Astrocyte (in vitro differentiated cells and primary cell): ENCODE results near the gene VENTX. TPM values are rescaled to one million over a fixed set of nuclear protein-coding genes. Genes with fewer than 3 reads are reported as not detected.

Experiments used
- DNase-seq: peaks from one replicate; pipeline ENCODE4 v3.0.0-alpha.2; 2010; ENCODE audit warnings: low read depth
- FAIRE-seq: peaks from 2 replicates; lab custom pipeline; 2011; peaks lifted over from hg19 to GRCh38; lab: Jason Lieb, UNC
- H2AFZ ChIP-seq: 2 replicates; pipeline ENCODE4 v1.6.0; 2012; ENCODE audit warnings: low read depth, low read length, inconsistent platforms
- H3K27ac ChIP-seq: 2 replicates; pipeline ENCODE4 v1.5.1; 2011; ENCODE audit warnings: low read depth, low read length, inconsistent platforms
- H3K27me3 ChIP-seq: 2 replicates; pipeline ENCODE4 v1.6.0; 2011; ENCODE audit warnings: low read length, inconsistent platforms; ENCODE audit not compliant: insufficient read depth
- H3K36me3 ChIP-seq: 2 replicates; pipeline ENCODE4 v1.5.1; 2011; ENCODE audit warnings: low read length, inconsistent platforms; ENCODE audit not compliant: insufficient read depth
- H3K4me1 ChIP-seq: 2 replicates; pipeline ENCODE4 v1.5.1; 2011; ENCODE audit warnings: low read length, inconsistent platforms; ENCODE audit not compliant: insufficient read depth
- H3K4me2 ChIP-seq: 2 replicates; pipeline ENCODE4 v1.6.0; 2012; ENCODE audit warnings: low read length, inconsistent platforms
- H3K4me3 ChIP-seq: 2 replicates; pipeline ENCODE4 v1.5.1; 2011; ENCODE audit warnings: low read depth, mild to moderate bottlenecking, low read length, inconsistent platforms; ENCODE audit not compliant: insufficient read depth
- H3K79me2 ChIP-seq: 2 replicates; pipeline ENCODE4 v1.6.0; 2012; ENCODE audit warnings: mild to moderate bottlenecking, low read length, inconsistent platforms; ENCODE audit not compliant: insufficient read depth
- H3K9ac ChIP-seq: 2 replicates; pipeline ENCODE4 v1.6.0; 2012; ENCODE audit warnings: mild to moderate bottlenecking, low read length, inconsistent platforms
- H3K9me3 ChIP-seq: 2 replicates; pipeline ENCODE4 v1.5.1; 2012; ENCODE audit warnings: low read depth, mild to moderate bottlenecking, low read length, inconsistent platforms; ENCODE audit not compliant: insufficient read depth
- H4K20me1 ChIP-seq: 2 replicates; pipeline ENCODE4 v1.6.0; 2012; ENCODE audit warnings: low read length, inconsistent platforms; ENCODE audit not compliant: insufficient read depth
- H3K27ac Mint-ChIP-seq: one replicate; pipeline ENCODE4 v1.8.0; 2021; ENCODE audit warnings: mild to moderate bottlenecking, mixed read lengths; ENCODE audit not compliant: unreplicated experiment
- H3K27me3 Mint-ChIP-seq: one replicate; pipeline ENCODE4 v1.8.0; 2021; ENCODE audit warnings: low read depth, mixed read lengths; ENCODE audit not compliant: unreplicated experiment
- H3K36me3 Mint-ChIP-seq: one replicate; pipeline ENCODE4 v1.8.0; 2021; ENCODE audit warnings: low read depth, mixed read lengths; ENCODE audit not compliant: unreplicated experiment
- H3K4me1 Mint-ChIP-seq: one replicate; pipeline ENCODE4 v1.8.0; 2021; ENCODE audit warnings: low read depth, mixed read lengths; ENCODE audit not compliant: unreplicated experiment
- H3K4me3 Mint-ChIP-seq: one replicate; pipeline ENCODE4 v1.8.0; 2021; ENCODE audit warnings: mild to moderate bottlenecking, moderate library complexity, mixed read lengths; ENCODE audit not compliant: unreplicated experiment
- H3K9me3 Mint-ChIP-seq: one replicate; pipeline ENCODE4 v1.8.0; 2021; ENCODE audit warnings: mild to moderate bottlenecking, mixed read lengths; ENCODE audit not compliant: unreplicated experiment
- CTCF ChIP-seq: IDR thresholded peaks from 2 replicates; pipeline ENCODE4 v1.5.1; 2011; ENCODE audit warnings: low read depth, mild to moderate bottlenecking, inconsistent platforms, low read length, moderate library complexity; ENCODE audit not compliant: insufficient read depth
- EZH2 ChIP-seq: IDR thresholded peaks from 2 replicates; pipeline ENCODE4 v1.6.1; 2012; ENCODE audit warnings: mild to moderate bottlenecking, low read length, inconsistent platforms; ENCODE audit not compliant: insufficient read depth
- total RNA-seq: library from RNA; stranded (reverse); gene quantifications from 2 replicates; pipeline ENCODE4 v1.2.1, GENCODE V29; 2021

VENTX gene
- total RNA-seq, 1 donor from 2014 or later: 0.11 TPM

GRCh38 chr10:133249975-133250754 is 12.5 kb downstream of the VENTX start:
- no peak overlapping the region for H3K4me3 ChIP-seq
- no peak overlapping the region for H2AFZ ChIP-seq
- Mint-ChIP-seq H3K9me3 (no peaks in the 10 kb centered on the region), H3K4me3 (no peak overlapping the region), H3K27ac (no peak overlapping the region), H3K4me1 (no peaks in the 10 kb centered on the region), H3K36me3 (no peaks in the 10 kb centered on the region), H3K27me3 (peaks cover 46% of the 10 kb centered on the region)
- no peaks in the 10 kb centered on the region for H3K9me3 ChIP-seq
- TF ChIP-seq CTCF: no peak
- FAIRE-seq (no peak), DNase-seq (no peak)
- peaks cover 8% of the 10 kb centered on the region for H3K27me3 ChIP-seq
- H3K4me1 ChIP-seq: no peaks in the 10 kb centered on the region
- no peak overlapping the region for H3K9ac ChIP-seq
- no peak overlapping the region for H3K27ac ChIP-seq
- no peaks in the 10 kb centered on the region for H3K79me2 ChIP-seq
- no peaks in the 10 kb centered on the region for H3K36me3 ChIP-seq
- no peak overlapping the region for H3K4me2 ChIP-seq
- H4K20me1 ChIP-seq: no peaks in the 10 kb centered on the region

GRCh38 chr10:133251388-133252222 is 13.9 kb downstream of the VENTX start:
- H3K4me1 ChIP-seq: no peaks in the 10 kb centered on the region
- Mint-ChIP-seq H3K4me1 (no peaks in the 10 kb centered on the region), H3K9me3 (no peaks in the 10 kb centered on the region), H3K36me3 (no peaks in the 10 kb centered on the region), H3K4me3 (no peak overlapping the region), H3K27me3 (peaks cover 47% of the 10 kb centered on the region), H3K27ac (no peak overlapping the region)
- DNase-seq (no peak), FAIRE-seq (no peak)
- H3K27me3 ChIP-seq: peaks cover 5% of the 10 kb centered on the region
- no peaks in the 10 kb centered on the region for H3K36me3 ChIP-seq
- H3K79me2 ChIP-seq: no peaks in the 10 kb centered on the region
- H3K9ac ChIP-seq: no peak overlapping the region
- no peaks in the 10 kb centered on the region for H3K9me3 ChIP-seq
- H2AFZ ChIP-seq: no peak overlapping the region
- TF ChIP-seq EZH2 (no peak), CTCF (no peak)
- H3K27ac ChIP-seq: no peak overlapping the region
- no peaks in the 10 kb centered on the region for H4K20me1 ChIP-seq
- H3K4me2 ChIP-seq: no peak overlapping the region
- H3K4me3 ChIP-seq: no peak overlapping the region

GRCh38 chr10:133252223-133252552 is 14.5 kb downstream of the VENTX start:
- Mint-ChIP-seq H3K36me3 (no peaks in the 10 kb centered on the region), H3K27me3 (peaks cover 47% of the 10 kb centered on the region), H3K9me3 (no peaks in the 10 kb centered on the region), H3K27ac (no peak overlapping the region), H3K4me1 (no peaks in the 10 kb centered on the region), H3K4me3 (no peak overlapping the region)
- no peak overlapping the region for H3K9ac ChIP-seq
- H3K79me2 ChIP-seq: no peaks in the 10 kb centered on the region
- H3K27me3 ChIP-seq: peaks cover 5% of the 10 kb centered on the region
- H3K9me3 ChIP-seq: no peaks in the 10 kb centered on the region
- no peak overlapping the region for H3K4me3 ChIP-seq
- H4K20me1 ChIP-seq: no peaks in the 10 kb centered on the region
- H3K36me3 ChIP-seq: no peaks in the 10 kb centered on the region
- H3K4me2 ChIP-seq: no peak overlapping the region
- no peak overlapping the region for H2AFZ ChIP-seq
- FAIRE-seq (no peak), DNase-seq (no peak)
- TF ChIP-seq EZH2 (no peak), CTCF (no peak)
- no peak overlapping the region for H3K27ac ChIP-seq
- peaks cover under 1% of the 10 kb centered on the region for H3K4me1 ChIP-seq
